IMR-90 (cell line): ENCODE results near the gene PFDN1. TPM values are rescaled to one million over a fixed set of nuclear protein-coding genes. Genes with fewer than 3 reads are reported as not detected.

Source experiments
- ATAC-seq: fragments of 200-7000 bp; cut with Tn5 transposase; 2 replicates; pipeline ENCODE4 v1.9.1; 2020; ENCODE audit warnings: low read depth, mild to moderate bottlenecking, moderate library complexity
- BruUV-seq: library from RNA; stranded (reverse); fragments of 400-500 nt; replicated peaks from 2 replicates; lab custom pipeline; 2021; lab: Mats Ljungman, UMichigan
- CTCF ChIA-PET: fragments of 300-600 bp; formaldehyde crosslinking; extraction: SDS; loops from one replicate; lab custom pipeline; 2021; ENCODE audit warnings: antibody characterized with exemption; lab: Yijun Ruan, JAX
- POLR2A ChIA-PET: fragments of 300-600 bp; sonication (Branson Sonifier 250); formaldehyde crosslinking; loops from one replicate; lab custom pipeline; 2022; ENCODE audit warnings: antibody characterized with exemption; ENCODE audit not compliant: unreplicated experiment; lab: Charles Lee
- DNase-seq: peaks from one replicate; pipeline ENCODE4 v3.0.0; 2013
- H2AFZ ChIP-seq: replicated peaks from 2 replicates; pipeline ENCODE3; 2013; ENCODE audit warnings: low read length, mild to moderate bottlenecking; ENCODE audit not compliant: poor library complexity
- H2AK5ac ChIP-seq: 2 replicates; pipeline ENCODE4 v1.6.1; 2013; ENCODE audit warnings: low read depth, low read length, inconsistent platforms
- H2AK9ac ChIP-seq: replicated peaks from 2 replicates; pipeline ENCODE3; 2013; ENCODE audit warnings: mild to moderate bottlenecking, low read depth, low read length, moderate library complexity; ENCODE audit not compliant: poor library complexity
- H2BK120ac ChIP-seq: 2 replicates; pipeline ENCODE4 v1.6.1; 2013; ENCODE audit warnings: low read depth, low read length, inconsistent platforms
- H2BK15ac ChIP-seq: 3 replicates; pipeline ENCODE4 v1.6.1; 2013; ENCODE audit warnings: low read depth, low read length, inconsistent platforms
- H2BK20ac ChIP-seq: 2 replicates; pipeline ENCODE4 v1.6.1; 2013; ENCODE audit warnings: low read depth, mild to moderate bottlenecking, inconsistent platforms, low read length, moderate library complexity
- H2BK5ac ChIP-seq: 2 replicates; pipeline ENCODE4 v1.6.1; 2013; ENCODE audit warnings: mild to moderate bottlenecking, low read depth, low read length, inconsistent platforms; ENCODE audit not compliant: poor library complexity, severe bottlenecking
- H3K14ac ChIP-seq: replicated peaks from 2 replicates; pipeline ENCODE4 v1.6.1; 2013; ENCODE audit warnings: low read depth, low read length, inconsistent platforms
- H3K18ac ChIP-seq: 2 replicates; pipeline ENCODE4 v1.6.1; 2013; ENCODE audit warnings: low read depth, low read length, control low read depth
- H3K23ac ChIP-seq: 2 replicates; pipeline ENCODE4 v1.6.1; 2013; ENCODE audit warnings: low read depth, low read length, inconsistent platforms
- H3K27ac ChIP-seq: 2 replicates; pipeline ENCODE4 v1.5.1; 2013; ENCODE audit warnings: mild to moderate bottlenecking, control low read depth, low read length; ENCODE audit not compliant: insufficient read depth
- H3K27me3 ChIP-seq: 2 replicates; pipeline ENCODE4 v1.6.1; 2013; ENCODE audit warnings: low read length; ENCODE audit not compliant: control insufficient read depth, insufficient read depth
- H3K36me3 ChIP-seq: 2 replicates; pipeline ENCODE4 v1.6.1; 2013; ENCODE audit warnings: low read length, mixed read lengths; ENCODE audit not compliant: control insufficient read depth, insufficient read depth
- H3K4ac ChIP-seq: 2 replicates; pipeline ENCODE4 v1.6.1; 2013; ENCODE audit warnings: low read depth, low read length, inconsistent platforms
- H3K4me1 ChIP-seq: 2 replicates; pipeline ENCODE4 v1.6.1; 2013; ENCODE audit warnings: low read length, mixed read lengths; ENCODE audit not compliant: control insufficient read depth, insufficient read depth
- H3K4me2 ChIP-seq: 2 replicates; pipeline ENCODE4 v1.6.1; 2013; ENCODE audit warnings: low read depth, mild to moderate bottlenecking, control low read depth, low read length, moderate library complexity
- H3K4me3 ChIP-seq: 2 replicates; pipeline ENCODE4 v1.5.1; 2013; ENCODE audit warnings: low read depth, mild to moderate bottlenecking, control low read depth, low read length, moderate library complexity; ENCODE audit not compliant: insufficient read depth
- H3K56ac ChIP-seq: 2 replicates; pipeline ENCODE4 v1.6.1; 2013; ENCODE audit warnings: low read length, inconsistent platforms; ENCODE audit not compliant: insufficient read depth; ENCODE audit errors: extremely low read depth
- H3K79me1 ChIP-seq, 2 experiments: 2 replicates each; pipeline ENCODE4 v1.6.1; 2013; ENCODE audit warnings: low read length in 2 of 2, inconsistent platforms in 1 of 2, low read depth in 1 of 2
- H3K9ac ChIP-seq: 2 replicates; pipeline ENCODE4 v1.6.1; 2013; ENCODE audit warnings: low read depth, low read length, control low read depth
- H3K9me1 ChIP-seq: 2 replicates; pipeline ENCODE4 v1.6.1; 2013; ENCODE audit warnings: low read length, inconsistent platforms; ENCODE audit not compliant: insufficient read depth
- H3K9me3 ChIP-seq: 2 replicates; pipeline ENCODE4 v1.6.1; 2013; ENCODE audit warnings: low read length; ENCODE audit not compliant: control insufficient read depth, insufficient read depth
- H4K20me1 ChIP-seq: 2 replicates; pipeline ENCODE4 v1.6.1; 2013; ENCODE audit warnings: low read length, inconsistent platforms; ENCODE audit not compliant: insufficient read depth
- H4K5ac ChIP-seq: 2 replicates; pipeline ENCODE4 v1.6.1; 2013; ENCODE audit warnings: mild to moderate bottlenecking, low read depth, low read length, control low read depth
- H4K8ac ChIP-seq, 2 experiments: 2 replicates each; pipeline ENCODE4 v1.6.1; 2013; ENCODE audit warnings: low read depth in 2 of 2, low read length in 2 of 2, control low read depth in 1 of 2, inconsistent platforms in 1 of 2
- H4K91ac ChIP-seq: 2 replicates; pipeline ENCODE4 v1.6.1; 2013; ENCODE audit warnings: low read depth, low read length, inconsistent platforms; ENCODE audit not compliant: insufficient read depth
- ELK1 ChIP-seq: fragments of 150-350 bp; IDR thresholded peaks from 2 replicates; pipeline ENCODE4 v1.6.1; 2016; ENCODE audit warnings: low read depth, mild to moderate bottlenecking, low read length, moderate library complexity, borderline replicate concordance
- FOS ChIP-seq: fragments of 150-350 bp; IDR thresholded peaks from 2 replicates; pipeline ENCODE4 v1.6.1; 2016; ENCODE audit warnings: low read depth, low read length
- WGBS, 2 experiments: methylation state at CpG; one replicate each; pipeline versions ENCODE4 v1.1.5 to v1.1.7; 2013; ENCODE audit warnings: missing lambda C conversion rate in 2 of 2; ENCODE audit not compliant: insufficient read length in 1 of 2; ENCODE audit errors: extremely low coverage in 2 of 2; 5-methylcytosine and 5-hydroxymethylcytosine counted together
- dilution Hi-C: fragments of 300-500 bp; cut with HindIII; formaldehyde crosslinking; loops from one replicate; pipeline ENCODE4 v1.14.3; 2018; ENCODE audit warnings: low sequenced_read_pairs; ENCODE audit not compliant: unreplicated experiment
- in situ Hi-C: fragments of 300-500 bp; cut with MboI; formaldehyde crosslinking; loops from 3 replicates; pipeline ENCODE4 v1.14.3; 2019; ENCODE audit warnings: low sequenced_read_pairs, inconsistent platforms, mixed read lengths
- intact Hi-C: fragments of 100-400 bp; cut with micrococcal nuclease; formaldehyde crosslinking; loops from 2 replicates; pipeline ENCODE4 v1.10.0; 2022
- polyA plus RNA-seq, 3 experiments: library from polyadenylated mRNA; depleted of rRNA; stranded (reverse); fragments of >200 nt; gene quantifications; 2 replicates each; pipeline ENCODE4 v1.2.3, GENCODE V29; 2012; ENCODE audit warnings: low replicate concordance in 1 of 3
- total RNA-seq: library from RNA; depleted of rRNA; stranded (reverse); fragments of >200 nt; gene quantifications from 2 replicates; pipeline ENCODE4 v1.2.3, GENCODE V29; 2012

Gene PFDN1
- total and polyA plus RNA-seq, 2 of the 4 experiments (the other 2 are of a cell fraction), result 98.8 to 134 TPM

DNA sequence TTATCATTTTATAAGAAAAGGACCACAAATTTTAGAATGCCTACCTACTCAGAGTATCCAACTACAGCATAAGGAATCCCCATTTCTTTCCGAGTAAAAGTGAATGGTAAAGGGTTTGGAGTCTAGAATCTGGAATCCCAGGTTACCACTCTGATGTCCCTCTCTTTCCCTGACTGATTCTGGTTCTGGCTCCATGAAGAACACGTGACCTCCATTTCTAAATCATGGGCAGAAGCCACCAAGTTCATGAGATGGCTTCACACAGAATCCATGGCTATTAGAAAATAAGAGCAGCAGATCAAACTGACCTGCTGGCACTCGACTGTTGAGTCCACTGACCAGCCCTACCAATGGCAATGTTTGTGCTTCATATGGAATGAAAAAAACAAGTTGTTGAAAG is 40.7 kb downstream of the PFDN1 start:
- CTCF ChIA-PET, result interaction anchor here (0.9 to 3.5 kb wide), 4 partner anchors 78 to 96 kb away, joined by 3 to 15 read pairs (median 7); partner anchors contain the start of gene HBEGF
- Histone ChIP-seq H3K23ac (no peak overlapping the region), H2BK120ac (no peak overlapping the region), H4K8ac (no peak overlapping the region), H4K5ac (no peak overlapping the region), H3K27ac (no peak overlapping the region), H3K4me3 (no peak overlapping the region), H3K4me1 (peaks cover 11% of the 10 kb centered on the region), H3K27me3 (no peaks in the 10 kb centered on the region), H2BK15ac (no peak overlapping the region), H2BK5ac (no peak overlapping the region), H3K79me1 (peaks cover 39 to 77% of the 10 kb centered on the region in 2 experiments), H3K4me2 (no peak overlapping the region), H2AK5ac (peak overlapping the region; percentile 23; the same call in 1 of the 2 replicates), H3K14ac (no peak overlapping the region), H4K20me1 (peaks cover 18% of the 10 kb centered on the region), H2AFZ (no peak overlapping the region), H3K36me3 (peaks cover 1% of the 10 kb centered on the region; the same call in 1 of the 2 replicates), H2AK9ac (no peak overlapping the region), H4K91ac (no peak overlapping the region), H2BK20ac (no peak overlapping the region), H3K9me3 (no peaks in the 10 kb centered on the region), H3K9me1 (peaks cover 17% of the 10 kb centered on the region), H3K56ac (no peak overlapping the region), H3K9ac (no peak overlapping the region), H3K18ac (no peak overlapping the region), H3K4ac (no peak overlapping the region)
- WGBS, 2 experiments, result 100% methylated on average over 1 of the region's 3 CpGs; no CpG with 5 or more reads in 1 of the 2 experiments
- DNase-seq (no peak), ATAC-seq (no peak)
- in situ Hi-C loops, result no loop called here
- dilution Hi-C loops, result no loop called here
- no TSS peak for BruUV-seq
- TF ChIP-seq ELK1 (no peak), FOS (no peak)
- POLR2A ChIA-PET, result no interaction called here
- intact Hi-C loops, result no loop called here
